Umbilical cord (tissue), 2 donors: ENCODE results near the gene EPB41L5. TPM values are rescaled to one million over a fixed set of nuclear protein-coding genes. Genes with fewer than 3 reads are reported as not detected.
A peak's percentile ranks its signal among the peaks of the same experiment; 100 is the strongest.
"Not testable (repeated sequence)": the region's sequence is repeated elsewhere in the genome, so short reads cannot be mapped to it uniquely, and the experiment has no call there.

ENCODE experiments used
- DNase-seq: peaks from one replicate; pipeline ENCODE4 v3.0.0-alpha.2; 2015; ENCODE audit warnings: low spot score
- total RNA-seq: library from RNA; depleted of rRNA; stranded (reverse); fragments of >200 nt; gene quantifications from one replicate; pipeline ENCODE4 v1.2.3, GENCODE V29; 2014; ENCODE audit warnings: low replicate concordance; ENCODE audit not compliant: insufficient read depth

Gene EPB41L5
- total RNA-seq, 1 donor from 2014 or later, result 81.4 TPM

DNA sequence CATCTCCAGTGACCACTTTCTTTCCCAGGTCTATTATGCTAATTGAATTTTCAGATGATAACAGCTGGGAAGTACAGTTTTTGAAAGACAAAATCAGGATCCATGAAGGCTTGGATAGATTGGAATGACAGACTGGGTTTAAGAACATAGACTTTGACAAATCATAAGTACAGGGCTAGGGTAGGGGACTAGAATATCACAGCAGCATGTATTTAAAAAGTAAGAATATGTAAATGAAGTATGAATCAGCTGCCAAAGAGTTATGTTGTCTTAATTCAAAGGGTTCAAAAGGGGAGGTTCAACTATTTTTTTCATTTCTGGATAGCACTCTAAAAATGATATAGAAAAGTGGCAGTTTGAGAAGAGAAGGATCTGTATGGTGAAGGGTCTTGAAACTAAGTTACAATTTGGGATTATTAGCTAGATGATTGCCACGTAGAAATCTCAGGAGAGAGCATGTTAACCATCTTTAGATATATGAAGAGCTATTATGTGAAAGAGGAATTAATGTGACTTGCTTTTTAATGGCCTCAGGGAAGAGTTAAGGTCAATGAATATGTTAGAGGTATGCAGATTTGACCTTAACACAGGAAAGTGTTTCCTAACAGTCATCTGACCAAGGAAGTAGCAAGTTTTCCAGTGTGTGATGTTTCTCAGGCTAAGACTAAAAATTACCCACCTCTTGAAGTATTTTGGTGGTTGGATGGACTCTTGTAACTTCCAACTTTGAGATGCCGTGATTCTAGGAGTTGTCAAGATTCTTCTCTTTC is 128.6 kb downstream of the EPB41L5 start:
- no peak for DNase-seq

DNA sequence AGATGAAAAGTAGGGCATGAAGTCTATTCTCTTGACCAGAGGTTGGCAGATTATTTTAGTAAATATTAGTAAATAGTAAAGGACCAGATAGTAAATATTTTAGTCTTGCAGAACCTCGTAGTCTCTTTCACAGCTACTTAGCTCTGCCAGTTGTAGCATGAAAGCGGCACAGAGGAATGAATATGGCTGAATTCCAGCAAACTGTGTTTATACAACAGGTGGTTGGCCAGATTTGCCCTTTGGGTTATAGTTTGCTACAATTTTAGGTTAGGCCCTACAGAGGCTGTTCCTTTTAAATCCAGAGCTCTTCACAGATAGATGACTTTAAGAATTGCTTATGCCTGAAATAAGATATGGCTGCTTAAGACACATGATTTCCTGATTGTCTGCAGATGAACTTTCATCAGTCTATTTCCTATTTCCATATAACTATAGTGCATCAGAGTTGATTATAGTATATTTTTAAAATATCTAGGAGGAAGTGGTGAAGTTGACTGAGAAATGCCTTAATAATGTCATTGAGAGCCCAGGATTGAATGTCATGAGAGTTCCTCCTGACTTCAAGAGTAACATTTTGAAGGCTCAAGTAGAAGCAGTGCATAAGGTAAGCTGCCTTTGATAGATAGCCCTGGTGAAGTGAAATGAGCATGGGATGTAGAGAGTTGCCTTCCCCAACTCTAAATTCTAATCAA is 129.8 kb downstream of the EPB41L5 start:
- no peak for DNase-seq

DNA sequence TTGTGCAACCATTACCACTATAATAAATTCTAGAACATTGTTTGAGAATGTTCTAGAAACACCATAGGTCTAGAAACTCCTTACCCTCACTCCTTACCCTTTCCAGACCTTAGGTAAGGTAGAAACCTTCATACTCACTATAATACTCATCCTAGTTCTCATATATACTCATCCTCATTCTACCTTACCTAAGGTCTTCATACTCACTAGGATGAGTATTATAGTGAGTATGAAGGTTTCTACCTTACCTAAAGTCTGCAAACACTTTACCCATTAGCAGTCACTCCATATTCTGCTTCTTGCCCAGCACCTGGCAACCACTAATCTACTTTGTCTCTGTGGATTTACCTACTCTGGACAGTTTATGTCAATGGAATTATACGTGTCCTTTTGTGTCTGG is 135.4 kb downstream of the EPB41L5 start:
- DNase-seq, result no peak

DNA sequence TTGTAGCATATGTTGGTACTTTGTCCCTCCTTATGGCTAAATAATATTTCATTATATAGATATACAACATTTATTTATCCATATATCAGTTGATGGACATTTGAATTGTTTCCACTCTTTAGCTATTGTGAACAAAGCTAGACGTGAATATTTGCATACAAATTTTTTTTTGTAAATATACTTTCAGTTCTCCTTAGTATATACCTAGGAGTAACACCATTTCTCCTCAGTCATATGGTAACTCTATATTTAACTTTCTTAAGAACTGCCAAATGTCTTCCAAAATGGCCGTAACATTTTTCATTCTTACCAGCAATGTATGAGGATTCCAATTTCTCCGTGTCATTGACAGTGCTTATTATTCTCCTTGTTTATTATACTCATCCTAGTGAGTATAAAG is 135.8 kb downstream of the EPB41L5 start:
- no peak for DNase-seq

DNA sequence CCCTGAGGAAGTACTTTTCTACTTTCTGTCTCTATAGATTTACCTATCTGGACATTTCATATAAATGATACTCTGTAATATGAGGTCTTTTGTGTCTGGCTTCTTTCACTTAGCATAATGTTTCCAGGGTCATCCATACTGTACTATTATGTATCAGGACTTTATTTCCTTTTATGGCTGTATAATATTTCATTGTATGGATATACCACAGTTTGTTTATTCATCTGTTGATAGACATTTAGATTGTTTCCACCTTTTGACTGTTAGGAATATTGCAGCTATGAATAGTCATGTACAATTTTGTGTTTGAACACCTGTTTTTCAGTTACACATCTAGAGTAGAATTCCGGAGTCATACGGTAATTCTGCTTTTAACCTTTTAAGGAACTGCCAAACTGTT is 136.5 kb downstream of the EPB41L5 start:
- no peak for DNase-seq

DNA sequence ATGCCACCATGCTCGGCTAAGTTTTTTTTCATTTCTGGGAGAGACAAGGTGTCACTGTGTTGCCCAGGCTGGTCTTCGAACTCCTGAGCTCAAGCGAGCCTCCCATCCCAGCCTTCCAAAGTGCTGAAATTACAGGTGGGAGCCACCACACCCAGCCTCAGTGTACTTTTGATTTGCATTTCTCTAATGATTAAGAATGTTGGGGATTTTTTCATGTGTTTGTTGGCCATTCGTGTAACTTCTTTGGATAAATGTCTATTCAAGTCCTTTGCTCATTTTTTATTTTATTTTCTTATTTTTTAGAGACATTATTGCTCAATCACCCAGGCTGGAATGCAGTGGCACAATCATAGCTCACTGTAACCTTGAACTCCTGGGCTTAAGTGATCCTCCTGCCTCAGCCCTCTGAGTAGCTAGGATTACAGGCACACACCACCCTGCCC is 137.2 kb downstream of the EPB41L5 start:
- DNase-seq, result no peak

DNA sequence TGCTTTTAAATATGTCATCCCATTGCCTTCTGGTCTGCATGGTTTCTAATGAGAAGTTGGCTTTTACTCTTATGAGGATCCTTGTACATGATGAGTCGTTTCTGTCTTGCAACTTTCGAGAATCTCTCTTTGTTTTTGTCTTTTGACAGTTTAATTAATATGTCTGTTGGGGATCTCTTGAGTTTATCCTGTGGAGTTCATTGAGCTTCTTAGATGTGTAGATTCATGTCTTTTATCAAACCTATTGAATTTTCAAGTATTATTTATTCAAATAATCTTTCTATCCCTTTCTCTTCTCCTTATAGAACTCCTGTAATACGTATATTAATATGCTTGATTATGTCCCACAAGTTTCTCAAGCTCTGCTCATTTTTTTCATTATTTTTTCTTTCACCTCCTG is 142.4 kb downstream of the EPB41L5 start:
- no peak for DNase-seq

DNA sequence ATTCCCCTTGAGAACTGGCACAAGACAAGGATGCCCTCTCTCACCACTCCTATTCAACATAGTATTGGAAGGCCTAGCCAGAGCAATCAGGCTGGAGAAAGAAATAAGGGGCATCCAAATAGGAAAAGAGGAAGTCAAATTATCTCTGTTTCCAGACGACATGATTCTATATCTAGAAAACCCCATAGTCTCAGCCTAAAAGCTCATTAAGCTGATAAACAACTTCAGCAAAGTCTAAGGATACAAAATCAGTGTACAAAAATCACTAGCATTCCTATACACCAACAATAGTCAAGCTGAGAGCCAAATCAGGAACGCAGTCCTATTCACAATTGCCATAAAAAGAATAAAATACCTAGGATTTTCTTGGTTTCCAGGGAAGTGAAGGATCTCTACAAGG is 145.8 kb downstream of the EPB41L5 start:
- DNase-seq, result not testable (repeated sequence)

DNA sequence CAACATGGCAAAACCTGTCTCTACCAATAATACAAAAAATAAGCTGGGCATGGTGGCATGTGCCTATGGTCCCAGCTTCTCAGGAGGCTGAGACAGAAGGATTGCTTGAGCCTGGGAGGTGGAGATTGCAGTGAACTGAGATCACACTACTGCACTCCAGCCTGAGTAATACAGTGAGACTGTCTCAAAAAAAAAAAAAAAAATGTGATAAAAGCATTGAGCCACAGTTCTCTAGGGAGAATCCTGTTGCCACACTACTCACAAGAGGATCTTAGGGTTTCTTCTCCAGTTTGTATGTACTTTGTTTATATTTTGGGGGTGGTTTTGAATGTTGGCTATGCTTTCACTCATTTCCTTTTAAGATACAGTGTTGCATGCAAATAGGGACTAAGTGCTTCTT is 148.3 kb downstream of the EPB41L5 start:
- DNase-seq, result no peak

DNA sequence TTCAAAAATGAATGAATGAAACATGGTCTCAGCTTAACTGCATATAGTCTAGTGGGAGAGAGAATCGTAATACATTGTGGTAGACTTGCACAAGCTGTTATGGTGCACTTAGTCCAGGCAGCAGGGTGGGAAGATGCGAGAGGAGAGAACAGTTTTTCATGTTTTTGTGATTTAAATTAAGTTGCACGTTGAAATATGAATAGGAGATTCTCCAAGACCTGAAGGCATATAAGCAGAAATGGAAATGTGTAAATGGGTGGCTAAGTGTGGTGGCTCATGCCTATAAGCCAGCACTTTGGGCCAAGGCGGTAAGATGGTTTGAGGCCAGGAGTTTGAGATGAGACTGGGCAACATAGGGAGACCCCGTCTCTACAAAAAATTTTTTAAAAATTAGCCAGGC is 149.8 kb downstream of the EPB41L5 start:
- DNase-seq, result no peak

DNA sequence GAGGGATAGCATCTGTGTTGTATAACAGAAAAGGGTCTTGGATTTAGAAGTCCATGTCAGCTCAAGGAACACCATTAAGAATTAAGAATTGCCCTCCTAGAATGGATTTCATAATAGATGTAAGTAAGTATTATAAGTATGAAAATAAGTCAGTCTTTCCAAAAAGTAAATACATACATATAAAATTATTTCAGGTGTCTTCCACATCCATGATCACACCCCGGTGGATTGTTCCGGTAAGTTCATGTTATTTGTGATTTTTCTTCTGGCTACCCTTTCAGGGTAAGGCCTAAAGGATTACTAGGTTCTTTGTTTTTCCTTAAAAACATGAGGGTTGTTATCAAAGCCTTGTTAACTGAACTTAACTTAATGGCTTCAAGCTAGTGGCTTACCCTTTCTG is 154.4 kb downstream of the EPB41L5 start:
- no peak for DNase-seq

DNA sequence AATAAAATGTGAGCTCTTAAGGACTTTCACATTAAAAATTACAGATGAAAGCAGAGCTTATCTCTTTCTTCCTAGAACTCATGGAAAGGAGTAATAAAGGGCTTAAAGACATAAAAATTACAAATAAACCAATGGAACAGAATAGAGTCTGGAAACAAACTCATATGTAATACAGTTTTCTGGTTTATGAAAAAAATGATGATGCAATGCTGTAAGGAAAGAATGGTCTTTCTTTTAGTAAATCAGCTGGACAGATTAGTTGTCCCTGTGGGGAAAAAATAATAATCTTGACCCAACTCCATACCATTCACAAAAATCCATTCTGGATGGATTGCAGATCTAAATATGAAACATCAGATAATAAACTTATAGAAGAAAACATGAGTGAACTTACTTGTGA is 156.1 kb downstream of the EPB41L5 start:
- DNase-seq, result no peak

DNA sequence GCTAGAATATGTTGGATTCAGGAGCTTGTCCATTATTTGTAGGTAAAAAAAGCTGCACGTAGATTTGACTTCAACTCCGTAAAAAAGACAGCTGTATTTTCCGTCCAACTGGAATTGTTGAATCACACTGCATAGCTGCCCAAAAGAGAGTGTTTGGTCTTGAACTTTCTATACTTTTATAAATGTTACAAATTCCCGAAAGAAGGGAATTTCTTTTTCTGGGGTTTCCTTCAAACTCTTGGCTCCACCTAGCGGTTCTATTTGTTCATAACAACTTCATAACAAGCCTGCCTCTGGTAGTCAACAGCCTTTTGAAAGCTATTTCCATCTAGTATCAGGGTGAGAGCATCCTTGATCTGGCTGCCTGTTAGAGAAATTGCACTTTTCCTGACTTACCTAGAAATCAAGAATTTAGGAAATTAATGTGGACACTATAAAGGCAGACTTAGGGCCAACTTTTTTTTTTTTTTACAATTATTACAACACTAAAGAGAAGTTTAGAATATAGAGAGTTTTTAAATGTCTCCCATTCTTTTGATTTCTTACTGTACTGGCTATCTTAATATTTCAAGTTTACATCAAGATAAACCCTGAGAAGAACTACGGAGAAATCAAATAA is 162.2 kb downstream of the EPB41L5 start:
- peak; percentile 80 for DNase-seq

DNA sequence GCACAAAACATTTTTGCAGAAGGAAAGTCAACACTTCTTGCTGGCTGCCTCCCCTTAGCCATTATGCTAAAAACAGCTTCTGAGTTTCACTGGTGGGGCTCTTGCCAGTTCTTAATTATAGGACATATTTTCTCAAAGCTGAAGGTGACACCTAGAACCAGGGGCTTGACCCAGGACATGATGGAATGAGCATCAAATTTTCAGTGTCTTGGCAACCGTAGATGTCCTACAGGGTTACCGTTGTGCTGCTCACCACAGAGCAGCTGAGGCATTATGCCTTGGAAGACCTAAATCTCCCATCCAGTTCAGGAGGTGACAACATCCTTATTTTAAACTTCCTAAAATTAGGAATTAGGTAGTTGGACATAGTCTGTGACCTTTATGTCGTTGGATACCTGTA is 163.6 kb downstream of the EPB41L5 start:
- DNase-seq, result no peak

DNA sequence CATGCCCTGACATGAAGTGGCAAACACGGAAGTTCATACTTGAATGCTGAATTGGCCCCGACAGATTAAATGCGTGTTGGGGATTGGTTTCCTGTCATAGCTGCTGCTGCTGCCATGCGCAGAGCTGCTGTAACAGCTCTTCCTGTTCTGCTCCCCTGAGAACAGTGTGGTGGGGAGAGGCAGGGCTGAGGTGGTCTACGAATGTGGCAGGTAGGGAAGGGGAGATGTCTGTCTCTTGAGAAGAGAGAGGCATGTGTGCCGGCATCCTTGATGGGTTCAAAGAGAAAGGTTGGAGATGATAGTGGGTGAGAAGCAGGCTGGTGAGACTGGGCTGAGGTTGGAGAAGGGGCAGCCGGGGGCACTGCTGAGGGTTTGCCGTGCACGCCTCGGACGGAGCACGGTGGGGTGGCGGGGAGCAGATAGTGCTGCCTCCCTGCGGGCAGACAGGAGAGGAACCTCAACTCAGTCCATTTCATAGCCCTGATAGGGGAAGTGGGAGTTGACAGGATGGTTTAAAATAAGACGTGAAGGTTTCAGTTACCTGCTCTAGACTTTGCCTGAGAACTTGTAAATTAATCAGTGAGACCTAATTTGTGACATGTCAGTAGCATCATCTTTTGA is 164.2 kb downstream of the EPB41L5 start:
- no peak for DNase-seq

DNA sequence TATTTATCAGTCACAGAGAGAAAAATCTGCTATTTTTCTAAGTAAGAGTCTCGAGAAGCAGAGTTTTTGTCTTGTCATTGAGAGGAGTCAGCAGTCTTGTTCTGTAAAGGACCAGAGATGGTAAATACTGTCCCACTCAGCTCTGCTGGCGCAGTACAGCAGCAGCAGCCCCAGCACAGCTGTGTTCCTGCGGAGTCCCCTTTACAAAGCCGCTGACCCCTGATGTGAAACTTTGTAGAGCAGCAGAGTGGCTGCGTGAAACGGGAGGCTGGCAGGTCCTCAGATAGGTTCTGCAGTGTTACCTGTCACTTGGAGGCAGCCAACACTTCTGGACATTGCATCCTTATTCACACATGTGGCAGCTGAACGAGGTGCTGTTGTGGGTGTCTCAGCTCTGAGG is 165.1 kb downstream of the EPB41L5 start:
- DNase-seq, result no peak

DNA sequence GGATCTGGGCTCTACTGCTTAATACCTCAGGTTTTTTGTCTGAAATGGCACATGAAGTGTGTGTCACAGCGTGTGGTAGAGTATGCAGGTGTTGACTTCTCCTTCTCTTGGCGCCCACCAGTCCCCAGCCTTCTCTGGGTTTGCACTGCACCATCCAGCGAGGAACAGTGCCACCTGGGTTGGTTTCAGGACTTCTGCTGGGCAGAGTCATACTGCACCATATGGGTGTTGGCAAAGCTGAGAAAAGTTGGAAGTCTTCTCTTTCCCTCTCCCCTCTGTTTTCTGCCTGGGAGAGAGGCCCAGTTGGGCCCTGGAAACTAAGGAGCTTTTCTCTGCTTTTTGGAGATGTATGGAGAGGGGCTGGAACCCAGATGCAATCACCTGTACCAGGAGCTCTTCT is 166.5 kb downstream of the EPB41L5 start:
- no peak for DNase-seq

DNA sequence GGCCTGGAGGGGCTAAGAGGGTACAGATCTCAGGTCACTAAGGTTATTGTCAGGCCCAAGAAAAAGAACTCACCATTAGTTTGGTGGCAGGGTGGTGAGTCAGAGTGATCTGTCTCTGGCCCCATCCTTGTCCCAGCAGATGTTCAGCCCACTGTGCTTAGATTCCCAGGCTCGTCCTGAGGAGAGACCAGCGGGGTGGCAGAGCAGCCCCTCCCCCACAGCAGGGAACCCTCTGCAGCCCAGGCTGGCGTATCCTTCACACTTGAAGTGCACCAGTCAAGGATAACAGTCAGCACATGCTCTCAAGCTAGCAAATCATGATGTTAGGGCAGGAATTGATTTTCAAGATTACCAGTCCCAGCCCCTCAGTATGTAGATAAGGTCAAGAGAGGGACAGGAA is 167.2 kb downstream of the EPB41L5 start:
- DNase-seq, result no peak

DNA sequence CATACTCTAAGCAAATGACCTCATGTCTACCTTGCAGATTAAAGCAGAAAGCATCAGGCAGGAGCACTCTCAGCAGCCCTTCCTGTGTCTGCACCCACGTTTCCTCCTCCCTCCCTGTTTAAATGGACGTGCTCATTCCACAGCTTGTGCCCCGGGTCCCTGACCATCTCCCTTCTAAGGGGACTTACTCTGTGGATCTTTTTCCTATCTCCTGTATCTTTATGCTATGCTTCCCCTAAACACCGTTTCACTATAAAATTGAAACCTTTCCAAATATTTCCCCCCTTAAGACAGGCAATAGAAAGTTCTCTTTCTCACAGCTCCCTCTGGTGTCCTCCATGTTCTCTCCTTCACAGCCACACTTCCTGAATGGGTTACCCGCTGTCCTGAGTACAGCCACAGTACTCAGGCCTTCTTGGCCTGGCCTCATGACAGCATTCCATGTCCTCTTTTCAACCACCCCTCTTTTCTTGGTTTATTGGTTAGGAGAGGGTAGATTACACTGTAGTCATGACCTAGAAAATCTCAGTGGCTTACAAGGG is 169.2 kb downstream of the EPB41L5 start:
- DNase-seq, result no peak

DNA sequence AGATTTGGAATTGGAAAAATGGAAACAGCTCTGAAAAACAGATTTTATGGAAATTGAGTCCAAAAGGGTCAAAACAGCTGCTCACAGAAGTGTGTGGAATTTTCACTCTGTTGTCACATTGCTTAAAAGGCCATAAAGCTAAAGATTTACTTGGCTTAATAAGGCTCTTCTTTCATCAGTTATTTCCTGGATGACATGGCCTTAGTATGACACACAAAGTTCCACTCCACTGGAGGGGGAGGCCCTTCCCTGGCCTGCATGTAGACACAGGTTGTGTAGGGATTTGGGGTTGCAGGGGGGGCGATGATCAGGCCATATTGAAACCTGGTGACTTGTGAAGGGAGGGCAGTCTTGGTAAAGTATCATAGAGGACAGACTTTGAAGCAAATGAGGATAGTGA is 176.3 kb downstream of the EPB41L5 start:
- no peak for DNase-seq

DNA sequence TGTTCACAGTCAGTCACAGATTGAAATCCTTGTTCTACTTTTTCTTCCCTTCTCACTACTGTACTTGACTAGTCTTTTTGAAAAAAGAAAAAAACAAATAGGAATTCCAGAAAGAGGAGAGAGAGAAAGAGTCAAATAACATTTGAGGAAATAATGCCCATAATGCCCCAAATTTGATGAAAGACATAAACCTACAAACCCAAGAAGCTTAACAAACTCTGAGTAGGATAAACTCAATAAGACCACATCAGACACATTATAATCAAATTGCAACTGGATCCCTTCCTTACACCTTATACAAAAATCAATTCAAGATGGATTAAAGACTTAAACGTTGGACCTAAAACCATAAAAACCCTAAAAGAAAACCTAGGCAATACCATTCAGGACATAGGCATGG is 179.4 kb downstream of the EPB41L5 start:
- no peak for DNase-seq

DNA sequence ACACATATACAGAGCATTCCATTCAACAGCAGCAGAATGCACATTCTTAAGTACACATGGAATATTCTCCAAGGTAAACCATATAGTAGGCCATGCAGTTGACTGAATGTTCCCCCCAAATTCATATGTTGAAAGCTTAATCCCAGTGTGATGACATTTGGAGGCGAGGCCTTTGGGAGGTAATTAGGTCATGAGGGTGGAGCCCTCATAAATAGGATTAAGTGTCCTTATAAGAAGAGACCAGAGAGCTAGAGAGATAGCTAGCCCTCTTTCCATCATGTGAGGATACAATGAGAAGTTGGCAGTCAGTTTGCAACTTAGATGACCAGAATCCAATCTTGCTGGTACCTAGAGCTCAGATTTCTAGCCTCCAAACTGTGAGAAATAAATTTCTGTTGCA is 182.7 kb downstream of the EPB41L5 start:
- no peak for DNase-seq
